Endothelial cell of umbilical vein (primary cell): ENCODE results near the gene P2RY11. TPM values are rescaled to one million over a fixed set of nuclear protein-coding genes. Genes with fewer than 3 reads are reported as not detected.

Experiments used
- BruUV-seq: library from RNA; stranded (reverse); fragments of 400-500 nt; replicated peaks from 2 replicates; lab custom pipeline; 2021; lab: Mats Ljungman, UMichigan
- CTCF ChIA-PET: fragments of 300-600, 350-600 bp; sonication (Branson Sonifier 250); formaldehyde crosslinking; loops from one replicate; lab custom pipeline; 2021; ENCODE audit warnings: antibody characterized with exemption, inconsistent platforms; lab: Charles Lee
- POLR2A ChIA-PET: fragments of 300-600, 350-600 bp; sonication (Branson Sonifier 250); formaldehyde crosslinking; loops from one replicate; lab custom pipeline; 2021; ENCODE audit warnings: antibody characterized with exemption, inconsistent platforms; lab: Charles Lee
- DNase-seq: peaks from one replicate; pipeline ENCODE4 v3.0.0-alpha.2; 2011; ENCODE audit warnings: low read depth, low spot score
- FAIRE-seq: peaks from 2 replicates; lab custom pipeline; 2011; peaks lifted over from hg19 to GRCh38; lab: Jason Lieb, UNC
- H2AFZ ChIP-seq: 2 replicates; pipeline ENCODE4 v1.6.0; 2012; ENCODE audit warnings: low read depth, low read length, control low read depth, inconsistent platforms
- H3K27ac ChIP-seq: 2 replicates; pipeline ENCODE4 v1.5.1; 2011; ENCODE audit warnings: low read depth, mild to moderate bottlenecking, control low read depth, low read length, moderate library complexity; ENCODE audit not compliant: insufficient read depth
- H3K27me3 ChIP-seq, 2 experiments: 2 replicates each; pipeline versions ENCODE4 v1.6.0 to v1.6.1; 2011; ENCODE audit warnings: low read length in 2 of 2, mixed read lengths in 1 of 2; ENCODE audit not compliant: control insufficient read depth in 2 of 2, insufficient read depth in 2 of 2
- H3K36me3 ChIP-seq, 2 experiments: 2 replicates in 1 of 2; 3 replicates in 1 of 2; pipeline ENCODE4 v1.5.1; 2011; ENCODE audit warnings: low read length in 2 of 2, mild to moderate bottlenecking in 1 of 2, moderate library complexity in 1 of 2; ENCODE audit not compliant: control insufficient read depth in 2 of 2, insufficient read depth in 2 of 2; ENCODE audit errors: extremely low read depth in 1 of 2
- H3K4me1 ChIP-seq: 3 replicates; pipeline ENCODE4 v1.5.1; 2011; ENCODE audit warnings: mild to moderate bottlenecking, low read length; ENCODE audit not compliant: control insufficient read depth, insufficient read depth; ENCODE audit errors: extremely low read depth
- H3K4me2 ChIP-seq: 2 replicates; pipeline ENCODE4 v1.6.1; 2011; ENCODE audit warnings: low read length, control low read depth, mixed read lengths; ENCODE audit not compliant: insufficient read depth
- H3K4me3 ChIP-seq, 3 experiments: fragments of 200-600 bp in 1 of 3; sonication (generic), shearing (Covaris generic) in 1 of 3; replicated peaks in 1 of 3; 2 replicates each; pipeline ENCODE4 v1.5.1; 2011 to 2016; ENCODE audit warnings: control low read depth in 3 of 3, low read length in 3 of 3, mild to moderate bottlenecking in 2 of 3, inconsistent platforms in 1 of 3, low read depth in 1 of 3, moderate library complexity in 1 of 3; ENCODE audit not compliant: insufficient read depth in 1 of 3
- H3K79me2 ChIP-seq: 2 replicates; pipeline ENCODE4 v1.6.0; 2012; ENCODE audit warnings: low read length, inconsistent platforms; ENCODE audit not compliant: control insufficient read depth, insufficient read depth
- H3K9ac ChIP-seq: replicated peaks from 2 replicates; pipeline ENCODE3; 2011; ENCODE audit warnings: low read length, control low read depth; ENCODE audit not compliant: insufficient read depth; ENCODE audit errors: extremely low read depth
- H3K9me1 ChIP-seq: replicated peaks from 3 replicates; pipeline ENCODE4 v1.6.0; 2011; ENCODE audit warnings: mild to moderate bottlenecking, low read length; ENCODE audit not compliant: control insufficient read depth, insufficient read depth; ENCODE audit errors: extremely low read depth
- H3K9me3 ChIP-seq: replicated peaks from 2 replicates; pipeline ENCODE4 v1.5.1; 2012; ENCODE audit warnings: low read length, inconsistent platforms; ENCODE audit not compliant: control insufficient read depth, insufficient read depth
- H4K20me1 ChIP-seq: replicated peaks from 2 replicates; pipeline ENCODE3; 2011; ENCODE audit warnings: mild to moderate bottlenecking, low read length; ENCODE audit not compliant: control insufficient read depth, insufficient read depth; ENCODE audit errors: extremely low read depth
- EZH2 ChIP-seq: IDR thresholded peaks from 2 replicates; pipeline ENCODE4 v1.6.1; 2012; ENCODE audit warnings: borderline replicate concordance, low read depth, mild to moderate bottlenecking, moderate library complexity, low read length, inconsistent platforms; ENCODE audit not compliant: severe bottlenecking
- FOS ChIP-seq: IDR thresholded peaks from 2 replicates; pipeline ENCODE4 v1.6.1; 2011; ENCODE audit warnings: mild to moderate bottlenecking, low read length, moderate library complexity, borderline replicate concordance; ENCODE audit not compliant: insufficient read depth
- JUN ChIP-seq: IDR thresholded peaks from 2 replicates; pipeline ENCODE4 v1.6.1; 2011; ENCODE audit warnings: borderline replicate concordance, low read depth; ENCODE audit not compliant: insufficient read length, insufficient read depth
- POLR2A ChIP-seq: IDR thresholded peaks from 2 replicates; pipeline ENCODE4 v1.6.1; 2012; ENCODE audit warnings: low read depth, mild to moderate bottlenecking, control low read depth, low read length
- POLR2AphosphoS5 ChIP-seq: IDR thresholded peaks from 2 replicates; pipeline ENCODE4 v1.6.1; 2012; ENCODE audit warnings: low read depth, mild to moderate bottlenecking, control low read depth, low read length, moderate library complexity; ENCODE audit not compliant: insufficient read depth
- dilution Hi-C: fragments of 300-500 bp; cut with MboI; formaldehyde crosslinking; loops from one replicate; pipeline ENCODE4 v1.15.0; 2019; ENCODE audit warnings: low sequenced_read_pairs; ENCODE audit not compliant: extremely low pct_ligation_motif_present
- intact Hi-C: fragments of 100-400 bp; cut with micrococcal nuclease; formaldehyde crosslinking; loops from one replicate; pipeline ENCODE4 v1.10.0; 2022
- polyA plus RNA-seq, 4 experiments: library from polyadenylated mRNA; depleted of rRNA in 3 of 4; stranded (reverse) in 3 of 4; unstranded in 1 of 4; fragments of >200 nt; gene quantifications; 2 replicates each; pipeline versions ENCODE4 v1.2.1 to v1.2.3, GENCODE V29; 2011 to 2012; ENCODE audit warnings: missing spikeins in 1 of 4
- total RNA-seq: library from RNA; stranded (reverse); gene quantifications from 2 replicates; pipeline ENCODE4 v1.2.3, GENCODE V29; 2021
- TF ChIP-seq, protein P1 (sequence below), 2 donors: IDR thresholded peaks; 1 replicate in 1 of 2; 2 replicates in 1 of 2; pipeline ENCODE4 v1.5.1; 2011; ENCODE audit warnings: low read length in 2 of 2, mild to moderate bottlenecking in 2 of 2, moderate library complexity in 2 of 2, control low read depth in 1 of 2, inconsistent platforms in 1 of 2, low read depth in 1 of 2; ENCODE audit not compliant: insufficient read depth in 1 of 2; ENCODE audit errors: extremely low read depth in 1 of 2

Gene P2RY11
- total and polyA plus RNA-seq, 2 donors (not counting 3 experiments of a cell fraction or from before 2014, with no cell fraction given): 3.6 to 14.6 TPM

DNA sequence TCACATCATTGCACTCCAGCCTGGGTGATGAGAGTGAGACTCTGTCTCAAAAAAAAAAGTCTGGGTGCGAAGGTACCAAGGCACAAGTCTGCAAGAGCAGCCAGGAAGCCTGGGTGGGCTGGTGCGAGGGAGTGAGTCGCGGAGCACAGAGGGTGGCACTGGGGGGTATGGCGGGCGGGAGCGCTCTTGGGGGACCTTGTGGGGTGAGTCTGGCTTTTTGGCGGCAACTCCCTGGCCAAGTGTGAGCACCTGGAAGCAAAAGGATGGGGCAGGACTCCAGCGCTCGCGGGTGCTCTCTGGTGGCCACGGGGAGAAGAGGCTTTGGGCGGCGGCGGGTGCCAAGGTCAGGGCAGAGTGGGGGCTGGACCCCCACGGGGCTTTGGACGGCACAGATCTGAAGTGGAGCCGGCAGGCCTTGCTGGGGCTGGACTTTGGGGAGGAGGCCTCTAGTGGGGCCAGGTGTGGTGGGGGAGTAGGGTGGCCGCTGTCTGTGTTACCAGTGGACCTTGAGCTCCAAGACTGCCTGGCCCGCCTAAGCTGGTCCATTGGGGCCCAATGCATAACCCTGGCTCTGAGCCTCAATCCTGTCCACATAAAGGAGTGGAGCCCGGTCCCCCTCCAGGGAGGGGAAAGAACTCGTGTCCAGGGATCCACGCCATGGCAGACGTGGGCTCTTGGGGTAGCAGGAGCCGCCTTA is 1.6 kb downstream of the P2RY11 start:
- FAIRE-seq: peak; percentile 72
- no peak overlapping the region for H3K27ac ChIP-seq
- intact Hi-C loops: no loop called here

More for the DNA sequence above, 1.6 kb downstream of the P2RY11 start:
- Histone ChIP-seq H3K4me2 (no peak overlapping the region), H3K9me1 (no peaks in the 10 kb centered on the region), H3K9me3 (no peaks in the 10 kb centered on the region), H3K79me2 (peaks cover 13% of the 10 kb centered on the region), H3K4me1 (no peaks in the 10 kb centered on the region), H3K27me3 (no peaks in the 10 kb centered on the region), H3K36me3 (peaks cover 8 to 54% of the 10 kb centered on the region in 2 experiments), H2AFZ (no peak overlapping the region), H3K9ac (no peak overlapping the region), H4K20me1 (no peaks in the 10 kb centered on the region), H3K4me3 (no peak overlapping the region)
- TF ChIP-seq FOS (no peak), POLR2AphosphoS5 (peak; percentile 68), JUN (no peak), POLR2A (peak; percentile 86), EZH2 (no peak)
- TF ChIP-seq, protein P1, sequence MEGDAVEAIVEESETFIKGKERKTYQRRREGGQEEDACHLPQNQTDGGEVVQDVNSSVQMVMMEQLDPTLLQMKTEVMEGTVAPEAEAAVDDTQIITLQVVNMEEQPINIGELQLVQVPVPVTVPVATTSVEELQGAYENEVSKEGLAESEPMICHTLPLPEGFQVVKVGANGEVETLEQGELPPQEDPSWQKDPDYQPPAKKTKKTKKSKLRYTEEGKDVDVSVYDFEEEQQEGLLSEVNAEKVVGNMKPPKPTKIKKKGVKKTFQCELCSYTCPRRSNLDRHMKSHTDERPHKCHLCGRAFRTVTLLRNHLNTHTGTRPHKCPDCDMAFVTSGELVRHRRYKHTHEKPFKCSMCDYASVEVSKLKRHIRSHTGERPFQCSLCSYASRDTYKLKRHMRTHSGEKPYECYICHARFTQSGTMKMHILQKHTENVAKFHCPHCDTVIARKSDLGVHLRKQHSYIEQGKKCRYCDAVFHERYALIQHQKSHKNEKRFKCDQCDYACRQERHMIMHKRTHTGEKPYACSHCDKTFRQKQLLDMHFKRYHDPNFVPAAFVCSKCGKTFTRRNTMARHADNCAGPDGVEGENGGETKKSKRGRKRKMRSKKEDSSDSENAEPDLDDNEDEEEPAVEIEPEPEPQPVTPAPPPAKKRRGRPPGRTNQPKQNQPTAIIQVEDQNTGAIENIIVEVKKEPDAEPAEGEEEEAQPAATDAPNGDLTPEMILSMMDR (IDR thresholded peaks at IDR 0.05; ENCODE audit: extremely low read depth in 1 of 2, insufficient read depth in 1 of 2, low read depth in 1 of 2, low read length in 2 of 2): peak; percentile 65 to 81
- POLR2A ChIA-PET: no interaction called here
- dilution Hi-C loops: no loop called here
- DNase-seq: no peak
- CTCF ChIA-PET: interaction anchor here (0.6 to 2.5 kb wide), 11 partner anchors 9 to 182 kb away, joined by 3 to 11 read pairs (median 3); partner anchors contain the start of gene ANGPTL6
- BruUV-seq: no TSS peak
